Neural progenitor cell (in vitro differentiated cells): ENCODE measurements around the gene SCRN1. TPM values are rescaled to one million over a fixed set of nuclear protein-coding genes. Genes with fewer than 3 reads are reported as not detected.

ENCODE experiments used
- DNase-seq: peaks from one replicate; pipeline ENCODE4 v3.0.0-alpha.2; 2016; ENCODE audit warnings: low spot score
- H2AFZ ChIP-seq: fragments of 200-600 bp; sonication (generic); replicated peaks from 2 replicates; pipeline ENCODE4 v1.6.1; 2016; ENCODE audit warnings: antibody characterized with exemption
- H3F3A ChIP-seq: fragments of 200-600 bp; sonication (generic); 2 replicates; pipeline ENCODE4 v1.6.1; 2016; ENCODE audit warnings: antibody characterized with exemption, low read depth
- H3K27ac ChIP-seq: fragments of 200-600 bp; sonication (generic); 2 replicates; pipeline ENCODE4 v1.5.1; 2016; ENCODE audit warnings: mild to moderate bottlenecking
- H3K27me3 ChIP-seq: fragments of 200-600 bp; sonication (generic); 2 replicates; pipeline ENCODE4 v1.6.1; 2016; ENCODE audit warnings: mild to moderate bottlenecking, moderate library complexity
- H3K36me3 ChIP-seq: fragments of 200-600 bp; sonication (generic); 2 replicates; pipeline ENCODE4 v1.5.1; 2016
- H3K4me1 ChIP-seq: fragments of 200-600 bp; sonication (generic); 2 replicates; pipeline ENCODE4 v1.6.1; 2016; ENCODE audit warnings: mixed run types
- H3K4me2 ChIP-seq: fragments of 200-600 bp; sonication (generic); 2 replicates; pipeline ENCODE4 v1.6.1; 2016
- H3K4me3 ChIP-seq: fragments of 200-600 bp; sonication (generic); 2 replicates; pipeline ENCODE4 v1.5.1; 2016
- H3K79me2 ChIP-seq: fragments of 200-600 bp; sonication (generic); 2 replicates; pipeline ENCODE4 v1.6.1; 2016; ENCODE audit warnings: low read depth
- H3K9ac ChIP-seq: fragments of 200-600 bp; sonication (generic); 2 replicates; pipeline ENCODE4 v1.6.1; 2016
- H3K9me3 ChIP-seq: fragments of 200-600 bp; sonication (generic); 2 replicates; pipeline ENCODE4 v1.5.1; 2016; ENCODE audit warnings: low read depth
- H4K20me1 ChIP-seq: fragments of 200-600 bp; sonication (generic); 2 replicates; pipeline ENCODE4 v1.6.1; 2016; ENCODE audit warnings: low read depth
- H3K27ac Mint-ChIP-seq: 3 replicates; pipeline ENCODE4 v1.8.0; 2021; ENCODE audit warnings: mixed read lengths
- H3K27me3 Mint-ChIP-seq: 2 replicates; pipeline ENCODE4 v1.8.0; 2022; ENCODE audit warnings: low read depth, mild to moderate bottlenecking, inconsistent platforms, moderate library complexity, mixed read lengths; ENCODE audit not compliant: insufficient read depth
- H3K36me3 Mint-ChIP-seq: 3 replicates; pipeline ENCODE4 v1.8.0; 2021; ENCODE audit warnings: mixed read lengths
- H3K4me1 Mint-ChIP-seq: 3 replicates; pipeline ENCODE4 v1.8.0; 2021; ENCODE audit warnings: mixed read lengths
- H3K4me3 Mint-ChIP-seq: 3 replicates; pipeline ENCODE4 v1.8.0; 2021; ENCODE audit warnings: mild to moderate bottlenecking, moderate library complexity, mixed read lengths
- H3K9me3 Mint-ChIP-seq: 3 replicates; pipeline ENCODE4 v1.8.0; 2020; ENCODE audit warnings: mixed read lengths
- CTCF ChIP-seq: fragments of 200-600 bp; sonication (generic); IDR thresholded peaks from 2 replicates; pipeline ENCODE4 v1.5.1; 2017; ENCODE audit warnings: antibody characterized with exemption, mild to moderate bottlenecking
- EZH2 ChIP-seq: fragments of 200-600 bp; sonication (generic); IDR thresholded peaks from 2 replicates; pipeline ENCODE4 v1.6.1; 2017; ENCODE audit warnings: antibody characterized with exemption, mild to moderate bottlenecking, moderate library complexity
- EZH2phosphoT487 ChIP-seq: fragments of 200-600 bp; sonication (generic); IDR thresholded peaks from 2 replicates; pipeline ENCODE4 v1.6.1; 2017; ENCODE audit warnings: antibody characterized with exemption
- total RNA-seq: library from RNA; depleted of rRNA; stranded (reverse); fragments of >200 nt; gene quantifications from 2 replicates; pipeline ENCODE4 v1.2.3, GENCODE V29; 2015; ENCODE audit warnings: low replicate concordance

Gene SCRN1
- total RNA-seq, 1 donor from 2014 or later: 106 TPM

GRCh38 chr7:29919790-29920189, 69.8 kb downstream of the SCRN1 start:
- H3K27me3 ChIP-seq: no peaks in the 10 kb centered on the region
- peaks cover 26% of the 10 kb centered on the region for H3K36me3 Mint-ChIP-seq
- no peak overlapping the region for H3K4me2 ChIP-seq
- H3K9ac ChIP-seq: no peak overlapping the region
- no peaks in the 10 kb centered on the region for H3K79me2 ChIP-seq
- no peak overlapping the region for H3K27ac Mint-ChIP-seq
- H3K9me3 Mint-ChIP-seq: no peaks in the 10 kb centered on the region
- no peak overlapping the region for H3K4me3 Mint-ChIP-seq
- no peaks in the 10 kb centered on the region for H3K9me3 ChIP-seq
- no peak overlapping the region for H3K27ac ChIP-seq
- H3K27me3 Mint-ChIP-seq: peaks cover 2% of the 10 kb centered on the region
- H3F3A ChIP-seq: peaks cover 12% of the 10 kb centered on the region
- H3K4me3 ChIP-seq: no peak overlapping the region
- no peak overlapping the region for H2AFZ ChIP-seq
- H3K4me1 Mint-ChIP-seq: peaks cover 23% of the 10 kb centered on the region
- no peak for DNase-seq
- H3K36me3 ChIP-seq: no peaks in the 10 kb centered on the region
- TF ChIP-seq EZH2phosphoT487 (no peak), EZH2 (no peak), CTCF (no peak)
- peaks cover 12% of the 10 kb centered on the region for H4K20me1 ChIP-seq
- no peaks in the 10 kb centered on the region for H3K4me1 ChIP-seq

- no peak overlapping the region for H3K4me3 ChIP-seq
- no peaks in the 10 kb centered on the region for H3K79me2 ChIP-seq
- no peak overlapping the region for H3K27ac ChIP-seq
- H2AFZ ChIP-seq: no peak overlapping the region
- Mint-ChIP-seq H3K36me3 (peaks cover 18% of the 10 kb centered on the region), H3K9me3 (no peaks in the 10 kb centered on the region), H3K27me3 (peaks cover 2% of the 10 kb centered on the region), H3K4me3 (no peak overlapping the region), H3K27ac (no peak overlapping the region), H3K4me1 (peaks cover 16% of the 10 kb centered on the region)
- H3K4me1 ChIP-seq: no peaks in the 10 kb centered on the region
- H3K36me3 ChIP-seq: no peaks in the 10 kb centered on the region
- H3K27me3 ChIP-seq: no peaks in the 10 kb centered on the region
- peaks cover 12% of the 10 kb centered on the region for H3F3A ChIP-seq
- H3K9ac ChIP-seq: no peak overlapping the region
- peaks cover 12% of the 10 kb centered on the region for H4K20me1 ChIP-seq
- H3K4me2 ChIP-seq: no peak overlapping the region
- TF ChIP-seq CTCF: no peak
- no peak for TF ChIP-seq EZH2
- no peak for TF ChIP-seq EZH2phosphoT487
- H3K9me3 ChIP-seq: no peaks in the 10 kb centered on the region
- no peak for DNase-seq
Observed at GRCh38 chr7:29918850-29919249, 70.8 kb downstream of the SCRN1 start.

GRCh38 chr7:29917641-29918040, 72.0 kb downstream of the SCRN1 start:
- H3K9ac ChIP-seq: no peak overlapping the region
- H3K4me1 ChIP-seq: no peaks in the 10 kb centered on the region
- no peak overlapping the region for H2AFZ ChIP-seq
- H3K36me3 Mint-ChIP-seq: peaks cover 8% of the 10 kb centered on the region
- peaks cover 10% of the 10 kb centered on the region for H3K4me1 Mint-ChIP-seq
- no peaks in the 10 kb centered on the region for H3K9me3 Mint-ChIP-seq
- H3K27me3 ChIP-seq: no peaks in the 10 kb centered on the region
- peaks cover 12% of the 10 kb centered on the region for H3F3A ChIP-seq
- no peak for TF ChIP-seq EZH2
- no peak for TF ChIP-seq CTCF
- TF ChIP-seq EZH2phosphoT487: no peak
- H3K36me3 ChIP-seq: no peaks in the 10 kb centered on the region
- no peak for DNase-seq
- H3K27ac Mint-ChIP-seq: no peak overlapping the region
- H3K27ac ChIP-seq: no peak overlapping the region
- no peaks in the 10 kb centered on the region for H3K9me3 ChIP-seq
- H3K4me3 Mint-ChIP-seq: no peak overlapping the region
- no peaks in the 10 kb centered on the region for H3K27me3 Mint-ChIP-seq
- no peak overlapping the region for H3K4me3 ChIP-seq
- H3K79me2 ChIP-seq: no peaks in the 10 kb centered on the region
- no peak overlapping the region for H3K4me2 ChIP-seq
- H4K20me1 ChIP-seq: peaks cover 12% of the 10 kb centered on the region
